ENCODE data around the gene DBT.
"Not testable (repeated sequence)": the region's sequence is repeated elsewhere in the genome, so short reads cannot be mapped to it uniquely, and the experiment has no call there.

The DBT gene

GRCh38 chr1:100205103-100205502, 44.5 kb downstream of the DBT start:
- DNase-seq; intact Hi-C loops (cut with DNase I): not testable (repeated sequence)

- intact Hi-C loops (cut with DNase I); DNase-seq: not testable (repeated sequence)
These were observed 46.9 kb downstream of the DBT start for GRCh38 chr1:100202703-100203102.

- intact Hi-C loops (cut with DNase I); DNase-seq: not testable (repeated sequence)
These were observed 49.6 kb downstream of the DBT start for GRCh38 chr1:100200060-100200459.

- DNase-seq: no peak
- intact Hi-C loops (cut with DNase I): no loop called here
These were observed 51.0 kb downstream of the DBT start for GRCh38 chr1:100198596-100198995.

GRCh38 chr1:100188617-100189016, 61.0 kb downstream of the DBT start:
- DNase-seq: peak in 4 of 10 donors; percentile 14 to 87 (median 30)
- intact Hi-C loops (cut with DNase I): no loop called here

- DNase-seq: peak in 1 of 10 donors; percentile 15
- intact Hi-C loops (cut with DNase I): no loop called here
These were observed 61.7 kb downstream of the DBT start for GRCh38 chr1:100187912-100188311.

GRCh38 chr1:100184536-100184935, 65.1 kb downstream of the DBT start:
- DNase-seq: no peak
- intact Hi-C loops (cut with DNase I): no loop called here

- no peak for DNase-seq
- intact Hi-C loops (cut with DNase I): no loop called here
These were observed 66.3 kb downstream of the DBT start for GRCh38 chr1:100183370-100183769.

GRCh38 chr1:100178091-100178490, 71.5 kb downstream of the DBT start, which contains the start of gene LRRC39:
Gene LRRC39, minus strand, starts transcription at chr1:100178256. Its CDS starts 9,740 bp downstream, at chr1:100168516.
- intact Hi-C loops (cut with DNase I): no loop called here
- no peak for DNase-seq

- intact Hi-C loops (cut with DNase I): no loop called here
- DNase-seq: no peak
These were observed 72.2 kb downstream of the DBT start for GRCh38 chr1:100177295-100178041.

GRCh38 chr1:100168051-100168450, 81.6 kb downstream of the DBT start:
- intact Hi-C loops (cut with DNase I): no loop called here
- no peak for DNase-seq

- no peak for DNase-seq
- intact Hi-C loops (cut with DNase I): no loop called here
These were observed 84.9 kb downstream of the DBT start for GRCh38 chr1:100164702-100165101.

- no peak for DNase-seq
- intact Hi-C loops (cut with DNase I): no loop called here
These were observed 85.4 kb downstream of the DBT start for GRCh38 chr1:100164216-100164615.

- intact Hi-C loops (cut with DNase I): no loop called here
- no peak for DNase-seq
These were observed 86.8 kb downstream of the DBT start for GRCh38 chr1:100162881-100163280.

GRCh38 chr1:100152271-100152670, 97.4 kb downstream of the DBT start:
- no peak for DNase-seq
- intact Hi-C loops (cut with DNase I): no loop called here

- no peak for DNase-seq
- intact Hi-C loops (cut with DNase I): no loop called here
These were observed 98.0 kb downstream of the DBT start for GRCh38 chr1:100151679-100152078.

GRCh38 chr1:100147875-100148274, 101.8 kb downstream of the DBT start:
- no peak for DNase-seq
- intact Hi-C loops (cut with DNase I): no loop called here

- intact Hi-C loops (cut with DNase I): no loop called here
- no peak for DNase-seq
These were observed 102.7 kb downstream of the DBT start for GRCh38 chr1:100146958-100147357.

GRCh38 chr1:100145116-100145515, 104.5 kb downstream of the DBT start:
- DNase-seq: no peak
- intact Hi-C loops (cut with DNase I): no loop called here

GRCh38 chr1:100142343-100142742, 107.3 kb downstream of the DBT start:
- no peak for DNase-seq
- intact Hi-C loops (cut with DNase I): no loop called here

GRCh38 chr1:100141192-100141591, 108.4 kb downstream of the DBT start:
- intact Hi-C loops (cut with DNase I): no loop called here
- DNase-seq: no peak

- intact Hi-C loops (cut with DNase I): loop anchor here (10.0 kb wide), 3 partner anchors 173 to 317 kb away; partner anchors contain the start of genes AGL and SLC35A3
- DNase-seq: no peak
These were observed 112.0 kb downstream of the DBT start for GRCh38 chr1:100137602-100138001.

All from posterior cingulate gyrus (tissue), 11 donors.